WI38 (cell line): ENCODE data around the gene APBB1IP.

Source experiments
- H3K4me3 ChIP-seq: 2 replicates; pipeline ENCODE4 v1.5.1; 2011; ENCODE audit warnings: low read depth, mild to moderate bottlenecking, control low read depth, low read length
- CTCF ChIP-seq: IDR thresholded peaks from 2 replicates; pipeline ENCODE4 v1.5.1; 2012; ENCODE audit warnings: low read depth, mild to moderate bottlenecking, control low read depth, low read length

Gene APBB1IP

DNA sequence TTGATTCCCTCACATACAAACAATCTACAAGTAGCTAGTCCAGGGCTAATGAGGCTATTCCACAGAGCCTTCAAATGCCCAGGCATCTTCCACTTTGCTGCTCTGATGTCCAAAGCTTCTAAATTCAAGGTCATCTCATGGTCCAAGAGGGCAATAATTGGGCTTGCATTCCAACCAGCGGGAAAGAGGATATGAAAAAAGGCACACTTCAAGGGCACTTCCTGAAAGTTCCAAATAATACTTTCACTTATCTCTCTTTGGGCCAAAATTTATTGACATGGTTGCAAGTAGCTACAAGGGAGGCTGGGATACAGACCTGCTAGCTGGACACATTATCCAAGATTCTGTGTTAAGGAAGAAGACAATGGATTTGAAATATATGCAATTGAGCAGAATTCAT lies 25.2 kb upstream of the APBB1IP start:
- H3K4me3 ChIP-seq, result no peak overlapping the region
- no peak for TF ChIP-seq CTCF

GRCh38 chr10:26413375-26413774 lies 24.8 kb upstream of the APBB1IP start:
- TF ChIP-seq CTCF, result no peak
- H3K4me3 ChIP-seq, result no peak overlapping the region

DNA sequence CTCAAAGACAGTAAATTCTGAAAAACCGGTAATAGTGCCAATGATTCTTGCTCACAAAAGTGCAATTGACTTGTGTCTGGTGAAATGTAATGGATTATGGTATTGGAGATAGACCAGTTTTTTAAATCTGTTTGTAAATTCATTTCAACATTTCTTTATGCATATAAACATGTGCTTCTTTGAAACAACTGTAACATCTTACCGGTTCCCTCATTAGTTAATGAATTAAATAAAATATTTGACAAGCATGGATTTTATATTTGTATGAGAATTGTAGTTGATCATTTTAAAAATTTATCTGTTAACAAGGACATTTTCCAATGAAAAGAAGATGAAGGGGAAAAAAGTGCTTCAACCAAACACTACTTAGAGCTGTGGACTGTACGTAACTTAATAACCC lies 21.0 kb upstream of the APBB1IP start:
- no peak for TF ChIP-seq CTCF

GRCh38 chr10:26422977-26423376 lies 15.2 kb upstream of the APBB1IP start:
- TF ChIP-seq CTCF, result no peak
- H3K4me3 ChIP-seq, result no peak overlapping the region

More for the DNA sequence above, 21.0 kb upstream of the APBB1IP start:
- H3K4me3 ChIP-seq, result no peak overlapping the region

DNA sequence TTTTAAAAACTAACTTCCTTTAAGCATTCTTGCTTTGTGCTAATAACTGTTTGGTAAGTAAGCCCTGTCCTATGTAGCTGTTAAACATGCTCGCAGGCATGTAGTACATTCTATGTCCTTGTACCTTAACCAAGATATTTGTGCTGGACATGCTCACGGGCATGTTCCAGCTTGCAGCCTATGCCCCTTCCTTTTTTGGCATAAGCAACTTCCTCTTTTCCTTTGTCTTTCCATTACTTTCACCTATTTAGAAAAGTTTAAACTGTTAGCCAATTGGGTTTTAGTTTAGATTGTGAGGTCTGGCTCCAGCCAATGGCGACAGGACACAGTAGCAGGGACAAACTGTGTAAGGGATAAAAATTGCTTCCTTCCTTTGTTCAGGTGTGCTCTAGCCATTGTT lies 14.4 kb upstream of the APBB1IP start:
- no peak overlapping the region for H3K4me3 ChIP-seq
- no peak for TF ChIP-seq CTCF

DNA sequence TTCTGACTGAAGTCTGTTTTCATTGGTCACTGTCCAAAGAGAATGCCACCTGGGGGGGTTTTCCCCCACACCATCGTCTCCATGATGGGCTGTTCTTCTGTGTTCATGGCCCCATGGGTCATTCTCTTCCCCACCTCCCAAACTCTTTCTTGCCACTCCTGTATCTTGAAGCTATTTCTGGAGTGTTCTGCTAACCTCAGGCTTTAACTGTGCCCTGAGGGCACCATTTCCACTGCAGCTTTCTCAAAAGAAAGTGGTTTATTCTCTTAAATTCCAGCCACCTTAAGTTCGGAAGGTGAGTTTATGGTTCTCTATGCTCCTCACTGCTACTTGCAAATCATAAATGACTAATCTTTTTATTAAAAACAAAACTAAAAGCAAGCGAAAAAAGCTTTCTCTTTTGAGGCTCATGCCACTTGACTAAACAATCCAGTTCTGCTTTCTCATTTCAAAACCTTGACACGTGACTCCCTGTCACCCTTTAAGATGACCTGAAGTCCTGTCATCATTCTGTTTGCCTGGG lies 7.4 kb upstream of the APBB1IP start:
- no peak overlapping the region for H3K4me3 ChIP-seq
- TF ChIP-seq CTCF, result no peak

GRCh38 chr10:26432938-26433337 lies 5.2 kb upstream of the APBB1IP start:
- TF ChIP-seq CTCF, result no peak
- no peak overlapping the region for H3K4me3 ChIP-seq
